Activated CD8-positive, alpha-beta memory T cell treated with anti-CD3 and anti-CD28 coated beads, Interleukin-2, amount 10 ng/mL, durations not matched to agents 7 days and 5 days (primary cell): ENCODE data around the gene SPTA1. TPM values are rescaled to one million over a fixed set of nuclear protein-coding genes. Genes with fewer than 3 reads are reported as not detected.
"Not testable (repeated sequence)": the region's sequence is repeated elsewhere in the genome, so short reads cannot be mapped to it uniquely, and the experiment has no call there.

ENCODE experiments used
- ATAC-seq: fragments of 150-1000 bp; cut with Tn5 transposase; one replicate; pipeline ENCODE4 v1.10.0; 2021; ENCODE audit warnings: moderate library complexity
- CTCF ChIA-PET: fragments of 350-600 bp; sonication (Branson Sonifier 250); formaldehyde crosslinking; loops from one replicate; lab custom pipeline; 2021; ENCODE audit warnings: antibody characterized with exemption; lab: Charles Lee
- DNase-seq: peaks from one replicate; pipeline ENCODE4 v3.0.0-alpha.2; 2020
- H3K27ac Mint-ChIP-seq: one replicate; pipeline ENCODE4 v1.8.0; 2021; ENCODE audit warnings: mild to moderate bottlenecking, mixed read lengths
- H3K27me3 Mint-ChIP-seq: one replicate; pipeline ENCODE4 v1.8.0; 2021; ENCODE audit warnings: mixed read lengths
- H3K36me3 Mint-ChIP-seq: one replicate; pipeline ENCODE4 v1.8.0; 2021; ENCODE audit warnings: mild to moderate bottlenecking, mixed read lengths
- H3K4me1 Mint-ChIP-seq: one replicate; pipeline ENCODE4 v1.8.0; 2021; ENCODE audit warnings: mixed read lengths
- H3K4me3 Mint-ChIP-seq: one replicate; pipeline ENCODE4 v1.8.0; 2021; ENCODE audit warnings: mild to moderate bottlenecking, moderate library complexity, mixed read lengths
- H3K9me3 Mint-ChIP-seq: one replicate; pipeline ENCODE4 v1.8.0; 2022; ENCODE audit warnings: low read depth, mixed read lengths
- total RNA-seq, 2 experiments: library from RNA; stranded (reverse); gene quantifications; one replicate each; pipeline ENCODE4 v1.2.3, GENCODE V29; 2021

Gene SPTA1
- total RNA-seq, 2 experiments from 2014 or later = not detected

DNA sequence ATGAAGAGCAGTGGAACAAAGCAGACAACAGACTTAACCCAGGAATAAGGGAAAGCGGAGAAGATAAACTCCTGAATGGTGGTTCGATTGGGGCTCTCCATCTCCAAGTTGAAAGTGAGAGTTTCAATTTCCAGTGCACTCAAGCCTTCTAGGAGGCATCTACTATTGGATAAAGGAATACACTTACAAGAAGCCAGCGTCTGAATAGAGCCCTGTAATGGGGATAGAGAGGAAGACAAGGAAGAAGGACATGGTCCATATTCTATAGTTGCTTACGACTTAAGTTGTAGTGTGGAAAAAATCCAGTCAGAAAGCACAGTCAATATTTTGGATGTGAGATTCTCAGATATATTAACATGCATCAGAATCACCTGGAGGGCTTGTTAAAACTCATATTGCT lies 14.0 kb upstream of the SPTA1 start, which contains the start of gene OR6K2:
TSS of gene OR6K2 (minus strand) at position 101 of the 400 bp plus-strand sequence. CDS start at position 101, 0 bp downstream.
- ATAC-seq (no peak), DNase-seq (no peak)
- Mint-ChIP-seq H3K27ac (no peak within 1 kb of the TSS), H3K9me3 (no peaks in the 10 kb centered on the region), H3K4me3 (no peak within 1 kb of the TSS), H3K4me1 (no peaks in the 10 kb centered on the region), H3K36me3 (no peaks in the 10 kb centered on the region), H3K27me3 (peaks cover 5% of the 10 kb centered on the region)
- CTCF ChIA-PET = no interaction called here

DNA sequence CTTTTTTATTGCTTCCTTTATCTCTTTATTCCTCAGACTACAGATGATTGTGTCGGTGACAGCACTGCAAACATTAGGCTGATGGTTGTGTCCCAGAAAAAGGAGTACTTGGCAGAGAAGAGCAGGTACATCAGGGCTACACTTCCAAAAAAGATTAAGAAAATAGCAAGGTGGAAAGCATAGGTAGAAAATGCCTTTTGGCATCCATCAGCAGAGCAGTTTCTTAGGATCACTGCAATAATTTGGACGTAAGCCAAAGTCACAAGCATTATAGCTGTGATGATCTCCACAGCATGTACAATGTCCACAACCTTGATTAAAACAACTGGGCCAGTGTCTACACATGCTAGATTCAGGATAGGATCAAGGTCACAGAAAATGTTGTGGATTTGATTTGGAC lies 8.1 kb upstream of the SPTA1 start:
- ATAC-seq (no peak), DNase-seq (no peak)
- Mint-ChIP-seq H3K4me3 (no peak overlapping the region), H3K27me3 (peaks cover 6% of the 10 kb centered on the region), H3K4me1 (no peaks in the 10 kb centered on the region), H3K9me3 (no peaks in the 10 kb centered on the region), H3K36me3 (no peaks in the 10 kb centered on the region), H3K27ac (no peak overlapping the region)
- CTCF ChIA-PET = no interaction called here

DNA sequence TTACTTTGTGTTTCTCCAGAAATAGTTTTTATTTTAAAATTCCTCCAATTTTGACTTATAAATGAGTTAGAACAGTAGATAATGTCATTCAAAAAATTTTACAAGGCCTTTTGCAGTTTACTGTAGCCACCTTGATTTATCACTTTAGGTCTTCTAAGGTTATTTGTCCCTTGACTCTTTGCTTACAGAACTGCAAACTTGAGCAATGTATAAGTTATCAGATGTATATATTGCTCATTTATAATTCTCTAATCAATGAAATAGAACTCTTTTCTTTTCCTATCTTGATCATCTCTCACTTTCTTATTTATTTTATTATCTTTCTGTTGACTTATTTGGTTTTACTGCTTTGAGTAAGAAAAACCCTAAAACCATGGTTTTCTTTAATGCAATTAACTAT lies 5.8 kb upstream of the SPTA1 start:
- CTCF ChIA-PET = no interaction called here
- Mint-ChIP-seq H3K36me3 (no peaks in the 10 kb centered on the region), H3K27me3 (peaks cover 13% of the 10 kb centered on the region), H3K4me3 (no peak overlapping the region), H3K4me1 (no peaks in the 10 kb centered on the region), H3K9me3 (no peaks in the 10 kb centered on the region), H3K27ac (no peak overlapping the region)
- ATAC-seq (no peak), DNase-seq (no peak)

DNA sequence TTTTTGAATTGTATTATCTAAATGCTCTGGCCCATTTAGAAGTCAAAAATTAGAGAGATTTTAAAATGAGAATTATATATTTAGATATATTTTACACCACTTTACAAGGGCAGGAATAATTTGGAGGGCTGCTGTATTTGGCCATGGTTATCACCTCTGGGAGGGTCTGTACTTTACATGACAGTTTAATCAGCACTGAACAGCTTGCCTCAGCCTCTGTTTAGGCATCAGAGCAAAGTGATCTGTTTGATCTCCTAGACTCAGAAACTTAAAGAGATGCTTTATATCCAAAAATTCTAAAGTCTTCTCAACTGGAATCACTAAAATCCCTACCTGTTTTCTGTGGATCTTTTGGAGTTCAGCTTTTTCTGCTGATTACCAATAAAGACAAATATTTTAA lies 5.4 kb upstream of the SPTA1 start:
- Mint-ChIP-seq H3K27me3 (peaks cover 15% of the 10 kb centered on the region), H3K4me3 (no peak overlapping the region), H3K36me3 (no peaks in the 10 kb centered on the region), H3K4me1 (no peaks in the 10 kb centered on the region), H3K27ac (no peak overlapping the region), H3K9me3 (no peaks in the 10 kb centered on the region)
- no peak for DNase-seq
- CTCF ChIA-PET = no interaction called here
- ATAC-seq = no peak

DNA sequence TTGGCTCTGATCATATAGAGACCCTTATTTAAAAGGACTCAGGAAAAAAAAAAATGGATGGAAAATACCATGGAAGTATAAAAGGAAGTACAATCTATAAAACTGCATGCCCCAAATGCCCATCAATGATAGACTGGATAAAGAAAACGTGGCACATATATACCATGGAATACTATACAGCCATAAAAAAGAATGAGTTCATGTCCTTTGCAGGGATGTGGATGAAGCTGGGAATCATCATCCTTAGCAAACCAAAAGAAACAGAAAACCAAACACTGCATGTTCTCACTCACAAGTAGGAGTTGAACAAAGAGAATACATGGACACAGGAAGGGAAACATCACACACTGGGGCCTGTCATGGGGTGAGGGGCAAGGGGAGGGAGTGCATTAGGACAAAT lies 4.6 kb upstream of the SPTA1 start:
- H3K4me3 Mint-ChIP-seq, ATAC-seq, CTCF ChIA-PET, H3K9me3 Mint-ChIP-seq, DNase-seq, H3K36me3 Mint-ChIP-seq, H3K27ac Mint-ChIP-seq, H3K4me1 Mint-ChIP-seq: not testable (repeated sequence)
- H3K27me3 Mint-ChIP-seq = peaks cover 15% of the 10 kb centered on the region

DNA sequence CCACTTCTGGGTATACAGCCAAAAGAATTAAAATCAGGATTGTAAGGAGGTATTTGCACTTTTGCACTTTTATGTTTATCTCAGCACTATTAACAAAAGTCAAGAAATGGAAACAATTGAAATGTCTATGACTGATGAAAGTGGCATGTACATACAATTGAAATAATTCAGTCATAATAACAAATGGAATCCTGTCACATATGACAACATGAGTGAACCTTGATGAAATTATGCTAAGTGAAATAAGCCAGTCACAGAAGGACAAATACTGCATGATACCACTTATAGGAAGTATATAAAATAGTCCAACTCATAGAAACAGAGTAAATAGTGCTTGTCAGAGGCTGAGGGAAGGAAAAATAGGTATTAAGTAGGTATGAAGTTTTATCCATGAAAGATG lies 3.4 kb upstream of the SPTA1 start:
- no peak for ATAC-seq
- no peak overlapping the region for H3K27ac Mint-ChIP-seq
- peaks cover 16% of the 10 kb centered on the region for H3K27me3 Mint-ChIP-seq
- no peak for DNase-seq
- no peak overlapping the region for H3K4me3 Mint-ChIP-seq
- no peaks in the 10 kb centered on the region for H3K9me3 Mint-ChIP-seq
- H3K4me1 Mint-ChIP-seq = no peaks in the 10 kb centered on the region
- no peaks in the 10 kb centered on the region for H3K36me3 Mint-ChIP-seq
- CTCF ChIA-PET = no interaction called here

DNA sequence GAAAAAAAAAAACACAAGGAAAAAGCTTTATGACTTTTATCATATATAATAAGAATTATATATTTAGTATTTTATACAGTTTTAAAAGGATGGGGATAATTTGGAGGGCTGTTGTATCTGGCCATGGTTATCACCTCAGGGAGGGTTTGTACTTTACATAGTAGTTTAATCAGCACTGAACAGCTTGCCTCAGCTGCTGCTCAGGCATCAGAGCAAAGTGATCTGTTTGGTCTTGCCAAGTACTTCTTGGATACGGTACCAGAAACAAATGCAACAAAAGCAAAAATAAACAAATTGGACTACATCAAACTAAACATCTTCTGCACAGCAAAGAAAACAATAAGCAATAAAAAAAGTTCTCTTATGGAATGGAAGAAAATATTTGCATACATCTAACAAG lies 2.6 kb upstream of the SPTA1 start:
- ATAC-seq = no peak
- no peaks in the 10 kb centered on the region for H3K36me3 Mint-ChIP-seq
- CTCF ChIA-PET = no interaction called here
- peaks cover 21% of the 10 kb centered on the region for H3K27me3 Mint-ChIP-seq
- no peak for DNase-seq
- no peaks in the 10 kb centered on the region for H3K9me3 Mint-ChIP-seq
- H3K4me3 Mint-ChIP-seq = no peak overlapping the region
- no peaks in the 10 kb centered on the region for H3K4me1 Mint-ChIP-seq
- H3K27ac Mint-ChIP-seq = no peak overlapping the region

DNA sequence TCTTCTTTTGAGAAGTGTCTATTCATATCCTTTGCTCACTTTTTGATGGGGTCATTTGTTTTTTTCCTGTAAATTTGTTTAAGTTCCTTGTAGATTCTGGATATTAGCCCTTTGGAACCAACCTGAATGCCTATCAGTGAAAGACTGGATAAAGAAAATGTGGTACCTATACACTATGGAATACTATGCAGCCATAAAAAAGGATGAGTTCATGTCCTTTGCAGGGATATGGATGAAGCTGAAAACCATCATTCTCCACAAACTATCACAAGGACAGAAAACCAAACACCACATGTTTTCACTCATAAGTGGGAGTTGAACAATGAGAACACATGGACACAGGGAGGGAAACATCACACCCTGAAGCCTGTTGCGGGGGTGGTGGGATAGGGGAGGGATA lies 1.8 kb upstream of the SPTA1 start:
- CTCF ChIA-PET, ATAC-seq, H3K9me3 Mint-ChIP-seq, H3K27ac Mint-ChIP-seq, H3K36me3 Mint-ChIP-seq, H3K4me3 Mint-ChIP-seq, H3K4me1 Mint-ChIP-seq, DNase-seq: not testable (repeated sequence)
- H3K27me3 Mint-ChIP-seq = peaks cover 27% of the 10 kb centered on the region

DNA sequence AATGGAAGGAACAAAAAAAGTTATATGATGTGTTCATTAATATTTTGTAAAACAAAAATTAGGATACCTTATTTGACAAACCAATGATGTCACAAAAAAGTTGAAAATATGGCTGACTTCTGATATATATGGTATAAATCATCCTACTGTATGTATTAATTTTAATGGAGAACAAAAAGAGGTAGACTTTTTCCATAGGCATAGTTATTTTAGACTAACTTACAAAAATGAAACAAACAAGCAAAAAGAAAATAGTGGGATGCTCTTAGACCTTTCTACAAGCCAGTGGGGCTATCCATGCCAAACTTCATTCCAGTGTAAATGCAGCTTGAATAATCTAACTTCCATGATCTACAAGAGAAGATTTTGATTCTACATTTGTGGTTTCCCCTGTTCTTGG lies 522 bp upstream of the SPTA1 start:
- CTCF ChIA-PET = no interaction called here
- no peak for ATAC-seq
- Mint-ChIP-seq H3K36me3 (no peaks in the 10 kb centered on the region), H3K27me3 (peaks cover 33% of the 10 kb centered on the region), H3K4me1 (no peaks in the 10 kb centered on the region), H3K27ac (no peak overlapping the region), H3K4me3 (no peak overlapping the region), H3K9me3 (no peaks in the 10 kb centered on the region)
- no peak for DNase-seq

DNA sequence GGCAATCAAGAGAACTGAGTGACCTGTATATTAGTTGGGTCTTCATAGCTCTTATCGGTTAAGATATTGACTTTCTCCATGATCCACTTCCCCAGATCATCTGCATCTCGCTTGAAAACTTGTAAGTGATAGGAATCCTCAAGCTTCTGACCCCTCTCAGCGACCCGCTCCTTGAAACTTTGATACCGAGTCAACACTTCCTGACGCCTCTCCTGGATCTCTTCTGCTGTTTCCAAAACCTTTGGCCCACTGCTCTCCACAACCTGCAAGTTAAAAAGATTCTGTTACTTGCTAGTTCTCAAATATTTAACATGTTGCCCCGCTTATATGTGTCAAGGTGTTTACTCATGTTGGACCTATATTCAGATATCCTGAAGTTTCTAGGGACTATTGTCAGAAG lies 1.4 kb downstream of the SPTA1 start:
- CTCF ChIA-PET = no interaction called here
- no peak overlapping the region for H3K4me3 Mint-ChIP-seq
- H3K36me3 Mint-ChIP-seq = no peaks in the 10 kb centered on the region
- no peak overlapping the region for H3K27ac Mint-ChIP-seq
- H3K27me3 Mint-ChIP-seq = peaks cover 35% of the 10 kb centered on the region
- no peaks in the 10 kb centered on the region for H3K4me1 Mint-ChIP-seq
- ATAC-seq = no peak
- DNase-seq = no peak
- H3K9me3 Mint-ChIP-seq = no peaks in the 10 kb centered on the region

DNA sequence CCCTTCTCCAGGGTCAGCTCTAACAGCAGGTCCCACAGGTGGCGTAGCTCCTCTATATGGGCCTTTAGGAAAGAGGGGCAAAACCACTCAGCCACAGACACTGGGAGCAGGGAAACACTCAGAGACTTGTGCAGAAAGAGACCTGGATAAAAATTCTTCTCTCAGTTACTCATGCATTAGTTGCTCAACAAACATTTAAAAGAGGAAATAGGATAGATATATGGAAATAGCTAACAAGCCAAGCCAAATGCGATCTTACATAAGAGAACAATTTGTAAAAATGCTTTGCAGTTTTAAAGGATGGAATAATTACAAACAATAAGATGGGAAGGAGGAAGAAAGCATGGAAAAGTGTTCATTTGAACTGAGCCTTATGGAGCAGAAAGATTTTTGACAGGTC lies 4.9 kb downstream of the SPTA1 start:
- no peaks in the 10 kb centered on the region for H3K9me3 Mint-ChIP-seq
- ATAC-seq (no peak), DNase-seq (no peak)
- H3K27ac Mint-ChIP-seq = no peak overlapping the region
- CTCF ChIA-PET = no interaction called here
- peaks cover 29% of the 10 kb centered on the region for H3K27me3 Mint-ChIP-seq
- H3K4me1 Mint-ChIP-seq = peaks cover 4% of the 10 kb centered on the region
- no peaks in the 10 kb centered on the region for H3K36me3 Mint-ChIP-seq
- H3K4me3 Mint-ChIP-seq = no peak overlapping the region

DNA sequence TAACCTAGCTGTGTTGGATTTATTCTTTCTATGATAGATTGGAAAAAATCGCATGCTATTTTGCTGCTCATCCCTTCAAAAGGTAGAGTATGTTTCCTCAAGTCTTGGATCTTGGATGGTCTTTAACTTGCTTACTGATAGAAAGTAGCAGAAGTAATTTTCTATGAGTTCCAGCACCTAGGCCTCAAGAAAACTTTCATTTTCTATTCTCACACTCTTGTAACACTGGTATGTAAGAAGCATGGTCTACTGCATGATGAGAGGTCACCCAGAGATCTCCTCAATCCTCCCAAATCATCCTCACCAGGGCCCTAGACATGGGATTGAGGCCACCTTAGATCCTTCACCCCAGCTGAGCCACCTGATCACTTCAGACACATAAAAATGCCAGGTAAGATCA lies 7.2 kb downstream of the SPTA1 start:
- Mint-ChIP-seq H3K9me3 (no peaks in the 10 kb centered on the region), H3K4me3 (no peak overlapping the region), H3K27me3 (peaks cover 21% of the 10 kb centered on the region), H3K36me3 (no peaks in the 10 kb centered on the region), H3K4me1 (peaks cover 4% of the 10 kb centered on the region), H3K27ac (no peak overlapping the region)
- ATAC-seq = no peak
- DNase-seq = no peak
- CTCF ChIA-PET = no interaction called here

DNA sequence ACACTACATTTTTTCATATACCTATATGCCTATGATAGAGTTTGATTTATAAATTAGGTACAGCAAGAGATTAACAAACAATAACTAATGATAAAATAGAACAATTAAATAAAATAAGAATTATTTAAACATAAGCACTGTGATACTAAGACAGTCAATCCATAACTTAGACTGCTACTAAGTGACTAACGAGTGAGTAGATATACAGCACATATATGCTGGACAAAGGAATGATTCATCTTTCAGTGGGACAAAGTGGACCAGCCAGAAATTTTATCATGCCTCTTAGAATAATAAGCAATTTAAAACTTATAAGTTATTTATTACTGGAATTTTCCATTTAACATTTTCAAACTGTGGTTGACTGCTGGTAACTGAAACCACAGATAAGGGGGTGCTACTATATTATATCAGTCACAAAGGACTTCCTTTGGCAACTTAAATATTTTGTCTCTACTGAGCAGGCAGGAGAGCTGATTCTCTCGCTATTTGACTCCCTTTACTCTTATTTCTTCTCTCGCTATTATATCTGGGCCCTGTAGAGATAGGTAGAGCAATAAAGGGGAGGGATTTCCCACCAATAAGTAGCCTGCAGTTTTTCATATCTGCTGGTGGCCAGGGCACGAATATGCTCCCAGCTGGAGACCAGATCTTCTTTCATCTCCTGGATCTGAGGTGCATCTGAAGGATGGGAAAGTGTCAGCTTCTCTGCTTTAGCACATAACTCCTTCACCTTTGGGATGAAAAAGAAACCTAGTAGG lies 10.8 kb downstream of the SPTA1 start:
- no peaks in the 10 kb centered on the region for H3K36me3 Mint-ChIP-seq
- no peak overlapping the region for H3K27ac Mint-ChIP-seq
- peaks cover 4% of the 10 kb centered on the region for H3K4me1 Mint-ChIP-seq
- DNase-seq (no peak), ATAC-seq (no peak)
- H3K9me3 Mint-ChIP-seq = no peaks in the 10 kb centered on the region
- CTCF ChIA-PET = interaction anchor here (1.2 kb wide), 1 partner anchor 64 kb away, joined by 3 read pairs; no protein-coding TSS in a partner anchor
- H3K4me3 Mint-ChIP-seq = no peak overlapping the region
- H3K27me3 Mint-ChIP-seq = peaks cover 5% of the 10 kb centered on the region

DNA sequence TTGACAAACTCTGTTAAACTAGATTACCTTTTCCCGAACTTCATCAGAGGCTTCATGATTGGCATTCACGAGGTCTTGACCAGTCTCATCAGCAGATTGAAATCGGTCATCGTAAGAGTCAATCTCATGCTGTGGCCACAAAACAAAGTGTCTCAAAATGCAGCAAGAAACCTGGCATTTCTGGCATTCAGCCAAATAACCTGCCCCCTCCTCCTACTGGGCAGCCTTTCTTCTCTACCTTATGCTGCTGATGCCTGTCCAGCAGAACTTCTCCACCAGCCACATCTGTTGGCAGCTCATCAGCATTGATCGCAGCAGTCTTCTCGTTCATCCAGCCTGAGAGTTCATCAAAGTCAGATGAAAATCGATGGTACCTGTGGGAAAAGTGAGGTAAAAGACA lies 12.2 kb downstream of the SPTA1 start:
- Mint-ChIP-seq H3K9me3 (no peaks in the 10 kb centered on the region), H3K36me3 (no peaks in the 10 kb centered on the region), H3K4me1 (peaks cover 1% of the 10 kb centered on the region), H3K4me3 (no peak overlapping the region), H3K27me3 (peaks cover 5% of the 10 kb centered on the region), H3K27ac (no peak overlapping the region)
- CTCF ChIA-PET = no interaction called here
- ATAC-seq (no peak), DNase-seq (no peak)
